Measurements from ENCODE around the gene FAM184B. TPM values are rescaled to one million over a fixed set of nuclear protein-coding genes. Genes with fewer than 3 reads are reported as not detected.

FAM184B gene
- total RNA-seq (2021): 0.07 and 0.09 TPM in 2 replicates
- long read RNA-seq, partial matches to known transcripts: 0 of 3 reads
- long read RNA-seq, other reads (novel, unspliced or antisense): 3 of 3 reads

DNA sequence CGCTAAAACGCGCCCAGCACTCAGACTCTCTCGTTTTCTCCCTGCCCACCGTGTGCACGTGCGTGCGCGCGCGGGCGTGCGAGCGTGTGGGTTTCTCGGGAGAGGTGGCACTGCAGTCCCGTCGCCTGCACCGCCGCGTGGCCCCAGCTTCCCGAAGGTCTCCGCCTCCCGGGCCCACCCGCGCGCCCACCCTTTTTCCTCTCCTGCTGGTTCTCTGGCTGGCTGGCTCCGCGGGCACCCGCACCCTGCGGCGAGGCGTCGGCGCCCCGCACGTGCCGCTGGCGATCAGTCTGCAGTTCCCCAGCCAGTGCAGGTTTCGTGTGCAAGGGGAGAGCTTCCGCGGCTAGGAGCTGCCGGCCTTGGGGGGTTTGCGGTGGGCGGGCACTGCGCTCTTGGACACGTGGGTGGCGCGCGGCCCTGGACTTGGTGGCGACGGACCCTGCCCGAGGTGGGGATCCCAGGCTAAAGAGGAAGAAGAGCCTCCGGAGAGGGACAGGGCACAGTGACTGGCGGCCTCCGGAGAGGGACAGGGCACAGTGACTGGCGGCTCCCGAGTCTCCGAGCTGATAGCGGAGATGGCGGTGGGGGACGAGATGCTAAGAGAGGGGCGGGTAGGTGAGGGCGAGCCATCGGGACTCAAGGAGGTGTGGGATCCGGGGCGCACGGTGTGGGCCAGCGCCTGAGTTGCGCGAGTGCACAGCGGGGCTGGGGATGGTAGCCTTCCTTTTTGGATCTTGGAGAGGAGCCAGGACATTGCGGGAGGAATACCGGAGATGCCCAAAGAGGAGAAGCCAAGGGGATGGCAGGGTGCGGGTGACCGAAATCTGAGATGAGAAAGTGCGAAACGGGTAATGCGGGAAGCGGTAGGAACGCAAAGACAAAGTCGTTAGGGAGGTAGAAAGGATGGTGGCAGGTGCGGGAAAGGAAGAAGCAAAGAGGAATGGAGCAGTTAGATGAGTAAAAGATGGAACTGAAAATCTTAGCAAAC is at the start of gene FAM184B:
FAM184B (minus strand) TSS at position 322 of the 988 bp plus-strand sequence. CDS start 322 bp downstream, outside the sequence.
- Histone ChIP-seq H3K14ac (ENCODE audit: insufficient read depth, low read length) (peak within 1 kb of the TSS; percentile 55), H3K9ac (ENCODE audit: extremely low read depth, insufficient read length, low read length) (no peak within 1 kb of the TSS), H2BK15ac (ENCODE audit: low read depth, low read length) (no peak within 1 kb of the TSS), H2BK12ac (ENCODE audit: insufficient read length, low read depth, low read length) (no peak within 1 kb of the TSS), H3K4me1 (ENCODE audit: insufficient read depth, low read length) (no peaks in the 10 kb centered on the region), H3T11ph (ENCODE audit: low read length) (no peak within 1 kb of the TSS), H2AFZ (ENCODE audit: low read length) (peak within 1 kb of the TSS; percentile 32), H4K20me1 (ENCODE audit: control insufficient read depth, insufficient read depth, insufficient read length) (no peaks in the 10 kb centered on the region), H3K23ac (ENCODE audit: insufficient read length, low read depth, low read length) (no peak within 1 kb of the TSS), H4K8ac (replicated peaks; ENCODE audit: insufficient read length, low read depth, low read length) (no peak within 1 kb of the TSS), H2BK120ac (ENCODE audit: low read depth, low read length, poor library complexity, severe bottlenecking) (no peak within 1 kb of the TSS), H2BK20ac (ENCODE audit: low read depth, low read length, poor library complexity, severe bottlenecking) (no peak within 1 kb of the TSS), H3K4ac (ENCODE audit: low read depth, low read length) (no peak within 1 kb of the TSS), H3K79me1 (ENCODE audit: insufficient read depth, low read depth, low read length, poor library complexity, severe bottlenecking) (no peaks in the 10 kb centered on the region), H4K5ac (ENCODE audit: insufficient read length, low read depth, low read length) (no peak within 1 kb of the TSS), H2BK5ac (ENCODE audit: insufficient read length, low read length) (no peak within 1 kb of the TSS), H3K9me3 (ENCODE audit: control insufficient read depth, low read depth, low read length) (no peaks in the 10 kb centered on the region), H2AK5ac (ENCODE audit: insufficient read length, low read length) (no peak within 1 kb of the TSS), H3K27me3 (ENCODE audit: insufficient read depth, low read length) (peaks cover 25% of the 10 kb centered on the region), H4K91ac (ENCODE audit: insufficient read length, low read depth, low read length) (no peak within 1 kb of the TSS), H3K79me2 (ENCODE audit: insufficient read depth, low read length) (no peaks in the 10 kb centered on the region), H3K18ac (ENCODE audit: insufficient read length, low read depth, low read length) (no peak within 1 kb of the TSS), H3K56ac (ENCODE audit: insufficient read length, low read depth, low read length) (no peak within 1 kb of the TSS), H3K23me2 (ENCODE audit: insufficient read length, low read depth, low read length, poor library complexity, severe bottlenecking) (peaks cover 13% of the 10 kb centered on the region), H3K4me2 (ENCODE audit: insufficient read depth, insufficient read length, low read length) (peak within 1 kb of the TSS; percentile 73), H3K27ac (ENCODE audit: insufficient read length, low read depth, low read length) (no peak within 1 kb of the TSS)
- peak; percentile 52 for DNase-seq
- no peaks in the 10 kb centered on the region for H3K36me3 Mint-ChIP-seq (ENCODE audit: insufficient read depth in 1 of 3, low read depth in 3 of 3)
- no CpG with 5 or more reads among the region's 82 CpGs for WGBS (ENCODE audit: extremely low coverage, insufficient read length, low lambda C conversion rate)
- TF ChIP-seq CTCF (conservative IDR thresholded peaks at IDR 0.05): no peak
- H3K9me3 Mint-ChIP-seq: no peaks in the 10 kb centered on the region
- H3K4me1 Mint-ChIP-seq: peaks cover 16% of the 10 kb centered on the region in 2 experiments
- H3K27ac Mint-ChIP-seq: peak within 1 kb of the TSS in 1 of 3 experiments; percentile 23; a peak in 1 of 7 replicates
- H3K27me3 Mint-ChIP-seq (ENCODE audit: low read depth): peaks cover 71% of the 10 kb centered on the region
- H3K4me3 Mint-ChIP-seq: peak within 1 kb of the TSS; percentile 66 to 84
